Large intestine (tissue), 3 donors: ENCODE data around the gene ADAMTS13. TPM values are rescaled to one million over a fixed set of nuclear protein-coding genes. Genes with fewer than 3 reads are reported as not detected.

ENCODE experiments used
- DNase-seq, 2 donors: peaks; one replicate each; pipeline versions ENCODE4 v3.0.0 to v3.0.0-alpha.2; 2013
- H3K27ac ChIP-seq: one replicate; pipeline ENCODE4 v1.5.1; 2013; ENCODE audit warnings: low read length
- H3K27me3 ChIP-seq: 2 replicates; pipeline ENCODE4 v1.6.1; 2013; ENCODE audit warnings: low read length; ENCODE audit not compliant: control insufficient read depth, insufficient read depth
- H3K36me3 ChIP-seq: 2 replicates; pipeline ENCODE4 v1.6.1; 2013; ENCODE audit warnings: low read length; ENCODE audit not compliant: control insufficient read depth, insufficient read depth
- H3K4me1 ChIP-seq: one replicate; pipeline ENCODE4 v1.6.1; 2013; ENCODE audit warnings: low read length; ENCODE audit not compliant: control insufficient read depth, insufficient read depth
- H3K4me3 ChIP-seq: one replicate; pipeline ENCODE4 v1.5.1; 2013; ENCODE audit warnings: low read length
- H3K9me3 ChIP-seq: one replicate; pipeline ENCODE4 v1.6.1; 2013; ENCODE audit warnings: mild to moderate bottlenecking, low read depth, low read length, moderate library complexity; ENCODE audit not compliant: control insufficient read depth
- WGBS: methylation state at CpG from one replicate; pipeline ENCODE4 v1.1.5; 2013; ENCODE audit warnings: low lambda C conversion rate; ENCODE audit not compliant: insufficient coverage; 5-methylcytosine and 5-hydroxymethylcytosine counted together
- polyA plus RNA-seq: library from polyadenylated mRNA; unstranded; fragments of 120-200 nt; gene quantifications from one replicate; pipeline ENCODE4 v1.2.1, GENCODE V29; 2013

The ADAMTS13 gene
- polyA plus RNA-seq, 1 donor, result 10.4 TPM

DNA sequence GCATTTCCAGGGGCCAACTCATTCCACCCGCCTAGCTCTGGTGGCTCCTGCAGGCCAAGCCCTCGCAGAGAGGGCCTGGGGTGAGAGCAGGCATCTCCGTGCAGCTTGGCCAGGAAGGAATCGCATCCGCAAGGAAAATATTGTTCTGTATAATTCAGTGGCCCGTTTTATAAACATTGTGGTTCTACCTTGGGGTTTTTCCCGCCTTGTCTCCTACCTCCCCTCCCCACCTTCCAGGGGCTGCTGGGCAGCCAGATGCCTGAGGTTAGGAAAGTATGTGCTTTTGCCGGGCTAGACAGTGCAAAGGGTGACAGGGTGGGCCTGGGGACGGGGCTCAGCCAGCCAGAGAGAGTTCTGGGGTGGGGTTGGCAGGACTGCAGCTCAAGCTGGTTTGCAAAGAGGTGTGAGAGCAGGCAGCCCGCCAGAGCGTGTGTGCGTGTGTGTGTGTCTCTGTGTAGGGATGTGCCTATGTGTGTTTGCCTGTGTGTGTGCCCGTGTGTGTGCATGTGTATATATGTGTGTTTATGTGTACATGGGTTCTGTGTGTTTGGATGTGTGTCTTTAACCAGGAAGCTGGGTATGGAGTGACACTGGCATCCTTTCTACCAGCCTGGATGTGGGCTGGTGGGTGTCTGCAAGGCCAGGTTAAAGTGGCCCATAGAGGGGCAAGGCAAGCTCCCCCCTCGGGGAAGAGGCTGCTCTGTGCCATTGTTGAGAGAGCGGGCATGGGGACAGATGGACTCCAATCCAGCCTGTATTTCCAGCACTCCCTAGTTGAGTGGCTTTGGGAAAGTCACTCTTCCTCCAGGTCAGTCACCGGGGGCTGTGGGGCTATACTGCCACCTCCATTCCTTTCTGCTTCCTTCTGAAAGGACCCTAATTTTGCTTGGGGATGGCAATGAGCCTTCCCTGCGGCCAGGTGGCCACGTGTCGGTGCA is 67.4 kb downstream of the ADAMTS13 start:
- Histone ChIP-seq H3K27me3 (peaks cover 3% of the 10 kb centered on the region), H3K4me1 (peaks cover 4% of the 10 kb centered on the region), H3K27ac (no peak overlapping the region), H3K4me3 (no peak overlapping the region), H3K36me3 (no peaks in the 10 kb centered on the region), H3K9me3 (no peaks in the 10 kb centered on the region)
- WGBS, result 80% methylated on average over 1 of the region's 19 CpGs
- no peak for DNase-seq

DNA sequence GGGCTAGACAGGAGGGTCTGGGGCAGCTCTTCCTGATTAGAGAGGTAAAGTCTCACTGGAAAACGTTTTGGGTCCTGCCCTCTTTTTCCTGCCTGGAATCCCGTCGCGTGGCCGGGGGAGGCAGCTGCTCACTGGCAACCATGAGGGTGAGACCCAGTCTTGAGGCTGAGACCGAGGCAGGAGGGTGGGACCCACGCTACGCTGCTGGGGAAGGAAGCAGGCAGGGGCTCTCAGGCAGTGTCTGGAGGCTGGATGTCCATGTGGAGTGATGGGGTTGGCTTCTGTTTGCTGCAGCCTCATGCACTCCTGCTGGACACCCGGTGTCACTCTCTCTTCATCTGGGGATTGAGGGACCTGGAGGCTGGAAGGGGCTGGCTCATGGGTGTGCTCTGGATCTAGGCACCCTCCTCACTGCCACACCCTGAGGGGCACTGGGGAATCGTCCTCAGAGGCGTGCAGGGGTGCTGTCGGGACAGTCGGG is 68.1 kb downstream of the ADAMTS13 start:
- DNase-seq, result no peak

DNA sequence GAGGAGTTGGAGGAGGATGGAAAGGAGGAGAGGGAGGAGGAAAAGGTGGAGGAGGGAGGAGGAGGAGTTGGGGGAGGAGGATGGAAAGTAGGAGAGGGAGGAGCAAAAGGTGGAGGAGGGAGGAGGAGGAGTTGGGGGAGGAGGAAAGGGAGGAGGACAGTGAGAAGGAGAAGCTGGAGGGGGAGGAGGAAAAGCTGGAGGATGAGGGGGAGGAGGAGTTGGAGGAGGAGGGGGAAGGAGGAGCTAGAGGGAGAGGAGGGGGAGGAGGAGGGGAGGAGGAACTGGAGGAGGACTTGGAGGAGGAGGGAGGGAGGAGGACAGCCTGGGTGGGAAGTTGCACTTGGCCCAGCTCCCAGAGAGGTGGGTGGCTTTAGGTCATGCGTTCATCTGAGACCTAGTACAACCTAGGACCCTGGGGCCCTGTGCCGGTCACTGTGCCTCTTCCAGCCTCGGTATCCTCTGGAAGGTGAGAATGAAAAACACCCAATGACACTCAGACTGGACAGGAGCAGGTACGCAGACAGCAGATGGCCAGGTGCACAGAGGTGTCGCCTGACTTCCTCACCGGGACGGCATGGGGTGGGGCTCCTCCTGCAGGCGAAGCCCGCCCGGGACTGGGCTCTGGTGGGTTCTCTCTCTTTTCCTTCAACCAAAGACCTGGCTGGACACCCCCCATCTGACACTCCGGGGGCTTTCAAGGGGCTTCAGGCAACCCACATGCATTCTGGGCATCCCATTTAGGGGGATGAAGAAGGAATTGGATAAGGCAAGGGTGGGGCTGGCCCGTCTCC is 68.9 kb downstream of the ADAMTS13 start:
- no peak for DNase-seq
- H3K36me3 ChIP-seq, result no peaks in the 10 kb centered on the region
- WGBS, result no CpG with 5 or more reads among the region's 12 CpGs
- H3K4me1 ChIP-seq, result peaks cover under 1% of the 10 kb centered on the region
- no peak overlapping the region for H3K27ac ChIP-seq
- no peaks in the 10 kb centered on the region for H3K9me3 ChIP-seq
- peaks cover 3% of the 10 kb centered on the region for H3K27me3 ChIP-seq
- H3K4me3 ChIP-seq, result no peak overlapping the region

More for the DNA sequence above, 68.1 kb downstream of the ADAMTS13 start:
- WGBS, result 60% methylated on average over 1 of the region's 13 CpGs
- H3K36me3 ChIP-seq, result no peaks in the 10 kb centered on the region
- peaks cover 3% of the 10 kb centered on the region for H3K27me3 ChIP-seq
- H3K9me3 ChIP-seq, result no peaks in the 10 kb centered on the region
- peaks cover 4% of the 10 kb centered on the region for H3K4me1 ChIP-seq
- H3K4me3 ChIP-seq, result no peak overlapping the region
- no peak overlapping the region for H3K27ac ChIP-seq

DNA sequence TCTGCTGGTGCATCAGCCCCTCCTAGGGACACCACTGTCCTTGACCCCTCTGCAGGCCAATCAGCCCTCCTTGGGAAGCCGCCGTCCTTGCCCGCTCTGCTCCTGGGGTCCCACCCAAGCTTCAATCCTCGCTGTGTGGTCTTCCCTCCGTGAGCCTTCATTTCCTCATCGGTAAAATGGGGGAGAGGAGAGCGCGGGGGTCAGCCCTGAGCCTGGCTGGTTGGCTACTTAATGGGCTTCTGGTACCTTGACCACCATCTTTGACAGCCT is 69.4 kb downstream of the ADAMTS13 start:
- Histone ChIP-seq H3K4me1 (peaks cover under 1% of the 10 kb centered on the region), H3K27ac (no peak overlapping the region), H3K4me3 (no peak overlapping the region), H3K9me3 (no peaks in the 10 kb centered on the region), H3K36me3 (no peaks in the 10 kb centered on the region), H3K27me3 (peaks cover 3% of the 10 kb centered on the region)
- no peak for DNase-seq
- no CpG with 5 or more reads among the region's 8 CpGs for WGBS

DNA sequence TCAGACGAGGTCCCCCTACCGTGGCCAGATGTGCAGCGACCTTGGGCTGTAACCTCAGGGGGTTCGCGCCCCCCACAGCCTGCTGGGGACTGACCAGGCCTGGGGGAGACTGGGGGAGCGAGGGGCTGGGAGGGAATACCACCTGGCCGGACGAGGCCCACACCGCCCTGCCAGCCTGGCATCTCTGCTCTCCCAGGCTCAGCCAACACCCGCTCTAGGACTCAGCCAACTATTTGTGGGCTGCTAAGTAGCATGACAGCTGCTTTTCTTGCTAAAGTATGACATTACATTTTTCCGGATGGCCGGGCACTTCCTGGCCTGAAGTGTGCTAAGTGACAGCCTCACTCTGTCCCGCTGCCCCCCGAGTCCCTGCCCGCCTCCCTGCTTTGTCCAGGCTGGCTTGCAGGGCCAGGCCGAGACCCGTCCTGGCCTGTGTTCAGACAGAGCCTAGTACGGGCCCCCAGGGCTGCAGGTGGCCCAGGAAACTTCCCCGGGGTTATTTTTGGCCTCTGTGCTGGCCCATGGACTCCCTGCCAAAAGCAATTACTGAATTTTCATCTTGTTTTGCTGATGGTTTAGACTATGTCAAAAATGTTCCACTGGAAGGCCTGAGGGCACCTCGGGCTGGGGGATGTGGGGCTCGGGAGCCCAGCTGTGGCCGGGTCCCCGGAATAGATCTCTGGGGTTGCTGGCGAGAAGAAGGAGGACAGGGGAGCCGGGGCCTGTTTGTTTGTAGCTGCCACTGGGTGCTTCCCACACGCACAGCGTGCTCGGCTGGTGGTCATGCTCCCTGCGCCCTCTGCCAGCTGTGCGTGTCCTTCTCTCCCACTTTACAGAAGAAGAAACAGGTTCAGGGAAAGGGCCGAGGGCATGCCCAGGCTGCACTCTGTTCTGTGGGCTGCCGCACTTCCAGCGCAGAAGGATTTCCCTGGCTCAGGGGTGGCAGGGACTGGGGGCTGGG is 70.2 kb downstream of the ADAMTS13 start:
- Histone ChIP-seq H3K27me3 (peaks cover 3% of the 10 kb centered on the region), H3K36me3 (no peaks in the 10 kb centered on the region), H3K4me3 (no peak overlapping the region), H3K9me3 (no peaks in the 10 kb centered on the region), H3K4me1 (peaks cover 2% of the 10 kb centered on the region), H3K27ac (no peak overlapping the region)
- DNase-seq, result no peak
- no CpG with 5 or more reads among the region's 33 CpGs for WGBS

DNA sequence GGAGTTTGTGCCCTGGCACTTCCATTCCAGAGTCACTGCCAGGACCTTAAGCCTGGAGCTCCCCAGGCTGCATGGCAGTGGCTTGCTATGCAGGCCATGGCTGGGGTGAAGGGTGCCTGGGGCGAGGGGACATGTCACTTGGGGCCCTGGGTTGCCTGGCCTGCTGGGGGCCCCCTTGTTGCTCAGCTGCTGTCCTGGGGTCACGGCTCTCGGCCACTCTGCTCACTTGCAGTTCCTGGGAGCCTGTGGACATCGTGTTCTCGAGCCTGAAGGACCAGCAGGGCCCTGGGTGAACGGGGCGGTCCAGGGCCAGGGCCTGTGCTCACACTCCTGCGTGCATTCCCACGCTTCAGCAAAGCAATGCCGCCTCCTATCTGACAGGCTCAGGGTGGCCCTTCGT is 71.3 kb downstream of the ADAMTS13 start:
- peaks cover 3% of the 10 kb centered on the region for H3K27me3 ChIP-seq
- no peak overlapping the region for H3K4me3 ChIP-seq
- H3K4me1 ChIP-seq, result peaks cover 2% of the 10 kb centered on the region
- no peak for DNase-seq
- no CpG with 5 or more reads among the region's 11 CpGs for WGBS
- no peak overlapping the region for H3K27ac ChIP-seq
- no peaks in the 10 kb centered on the region for H3K36me3 ChIP-seq
- H3K9me3 ChIP-seq, result no peaks in the 10 kb centered on the region

DNA sequence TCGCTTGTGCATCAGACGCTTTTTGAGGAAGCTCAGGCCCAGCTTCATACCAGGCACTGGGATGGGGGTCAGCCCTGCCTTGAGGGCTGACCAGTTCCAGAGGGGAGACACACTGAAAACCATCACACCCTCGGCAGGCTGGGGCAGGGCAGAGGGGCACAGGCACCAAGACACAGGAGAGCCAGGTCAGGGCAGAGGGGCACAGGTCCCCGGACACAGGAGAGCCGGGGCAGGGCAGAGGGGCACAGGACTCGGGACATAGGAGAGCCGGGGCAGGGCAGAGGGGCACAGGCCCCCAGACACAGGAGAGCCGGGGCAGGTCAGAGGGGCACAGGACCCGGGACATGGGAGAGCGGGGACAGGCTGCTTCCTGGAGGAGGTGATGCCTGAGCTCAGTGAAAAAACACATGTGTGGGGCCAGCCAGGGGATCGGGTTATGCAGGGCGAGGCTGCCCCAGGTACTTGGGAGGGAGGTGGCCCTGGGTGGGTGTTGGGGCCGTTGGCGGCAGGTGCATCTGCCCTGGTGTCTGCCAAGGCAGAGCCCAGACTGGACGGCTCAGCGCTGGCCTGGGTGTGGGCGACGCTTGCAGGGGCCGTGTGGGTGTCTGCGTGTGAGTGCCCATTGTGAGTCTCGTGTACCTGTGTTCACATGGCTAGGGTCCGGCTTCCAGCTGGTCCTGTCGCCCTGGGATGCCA is 71.8 kb downstream of the ADAMTS13 start:
- WGBS, result no CpG with 5 or more reads among the region's 23 CpGs
- Histone ChIP-seq H3K4me3 (no peak overlapping the region), H3K4me1 (peaks cover 2% of the 10 kb centered on the region), H3K9me3 (no peaks in the 10 kb centered on the region), H3K27ac (no peak overlapping the region), H3K27me3 (peaks cover 6% of the 10 kb centered on the region), H3K36me3 (no peaks in the 10 kb centered on the region)
- no peak for DNase-seq

DNA sequence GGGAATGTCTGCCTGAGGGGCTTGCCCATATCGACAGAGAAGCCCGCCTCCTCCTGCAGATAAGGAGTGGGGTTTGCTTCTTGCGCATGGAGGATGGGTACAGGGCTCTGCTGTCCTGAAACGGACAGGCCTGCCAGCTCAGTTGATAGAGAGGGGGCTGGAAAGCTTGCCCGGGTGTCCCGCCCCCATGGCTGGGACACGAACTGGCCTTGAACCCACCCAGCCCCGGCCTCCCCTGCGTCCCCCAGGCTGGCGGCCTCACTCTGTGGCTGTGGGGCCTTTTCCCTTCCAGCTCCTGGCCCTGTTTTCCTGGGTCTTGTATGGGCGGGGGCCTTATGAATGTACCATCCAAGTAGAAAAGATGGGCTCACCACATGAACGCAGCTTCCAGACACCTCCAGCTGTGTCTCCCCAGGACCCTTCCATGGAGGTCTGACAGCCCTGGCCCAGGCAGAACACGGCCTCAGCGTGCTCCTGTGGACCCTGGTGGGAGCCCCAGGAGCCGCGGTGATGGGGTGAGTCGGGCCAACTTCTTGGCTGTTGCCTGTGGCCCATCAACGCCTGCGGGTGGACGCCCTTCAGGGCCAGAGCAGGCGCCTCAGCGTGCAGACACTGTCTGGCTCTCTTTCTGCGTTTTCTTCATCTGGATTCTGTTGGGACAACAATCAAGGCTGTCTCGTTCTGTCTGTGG is 72.6 kb downstream of the ADAMTS13 start:
- DNase-seq, result no peak

More for the DNA sequence above, 72.6 kb downstream of the ADAMTS13 start:
- Histone ChIP-seq H3K27ac (no peak overlapping the region), H3K4me3 (no peak overlapping the region), H3K9me3 (no peaks in the 10 kb centered on the region), H3K4me1 (peaks cover 4% of the 10 kb centered on the region), H3K27me3 (peaks cover 9% of the 10 kb centered on the region), H3K36me3 (no peaks in the 10 kb centered on the region)
- no CpG with 5 or more reads among the region's 24 CpGs for WGBS
